Naive B cell (primary cell): ENCODE results near the gene PAK2. TPM values are rescaled to one million over a fixed set of nuclear protein-coding genes. Genes with fewer than 3 reads are reported as not detected.
A peak's percentile ranks its signal among the peaks of the same experiment; 100 is the strongest.
"Not testable (repeated sequence)": the region's sequence is repeated elsewhere in the genome, so short reads cannot be mapped to it uniquely, and the experiment has no call there.

Experiments used
- ATAC-seq, 2 donors: fragments of 150-1000 bp; cut with Tn5 transposase; 2 replicates each; pipeline ENCODE4 v1.10.0; 2021; ENCODE audit warnings: low read depth in 2 of 2, mild to moderate bottlenecking in 2 of 2, moderate library complexity in 2 of 2
- DNase-seq: peaks from one replicate; pipeline ENCODE4 v3.0.0; 2022
- H3K27ac Mint-ChIP-seq, 6 donors: one replicate each; pipeline ENCODE4 v1.8.0; 2020 to 2022; ENCODE audit warnings: mild to moderate bottlenecking in 6 of 6, mixed read lengths in 6 of 6, moderate library complexity in 5 of 6, inconsistent platforms in 2 of 6
- H3K27me3 Mint-ChIP-seq, 3 donors: one replicate each; pipeline ENCODE4 v1.8.0; 2021 to 2022; ENCODE audit warnings: mixed read lengths in 3 of 3, mild to moderate bottlenecking in 1 of 3
- H3K36me3 Mint-ChIP-seq, 2 donors: one replicate each; pipeline ENCODE4 v1.8.0; 2020 to 2022; ENCODE audit warnings: mixed read lengths in 2 of 2, inconsistent platforms in 1 of 2, mild to moderate bottlenecking in 1 of 2
- H3K4me1 Mint-ChIP-seq, 3 donors: one replicate each; pipeline ENCODE4 v1.8.0; 2020 to 2022; ENCODE audit warnings: mixed read lengths in 3 of 3, inconsistent platforms in 1 of 3, mild to moderate bottlenecking in 1 of 3, moderate library complexity in 1 of 3
- H3K4me3 Mint-ChIP-seq, 8 donors: one replicate each; pipeline ENCODE4 v1.8.0; 2020 to 2022; ENCODE audit warnings: mild to moderate bottlenecking in 8 of 8, mixed read lengths in 8 of 8, moderate library complexity in 8 of 8, inconsistent platforms in 2 of 8
- H3K9me3 Mint-ChIP-seq, 7 donors: one replicate each; pipeline ENCODE4 v1.8.0; 2020 to 2022; ENCODE audit warnings: mixed read lengths in 7 of 7, mild to moderate bottlenecking in 5 of 7, inconsistent platforms in 2 of 7, moderate library complexity in 1 of 7
- polyA plus RNA-seq, 6 donors: library from polyadenylated mRNA; unstranded; fragments of 300-500 nt; fragmentation: Illumina TruSeq; gene quantifications; one replicate each; pipeline ENCODE4 v1.2.3, GENCODE V29; 2021; ENCODE audit warnings: low read depth in 6 of 6

The PAK2 gene
- polyA plus RNA-seq, 6 donors from 2014 or later = 37.4 to 47.7 (median 41.8) TPM

DNA sequence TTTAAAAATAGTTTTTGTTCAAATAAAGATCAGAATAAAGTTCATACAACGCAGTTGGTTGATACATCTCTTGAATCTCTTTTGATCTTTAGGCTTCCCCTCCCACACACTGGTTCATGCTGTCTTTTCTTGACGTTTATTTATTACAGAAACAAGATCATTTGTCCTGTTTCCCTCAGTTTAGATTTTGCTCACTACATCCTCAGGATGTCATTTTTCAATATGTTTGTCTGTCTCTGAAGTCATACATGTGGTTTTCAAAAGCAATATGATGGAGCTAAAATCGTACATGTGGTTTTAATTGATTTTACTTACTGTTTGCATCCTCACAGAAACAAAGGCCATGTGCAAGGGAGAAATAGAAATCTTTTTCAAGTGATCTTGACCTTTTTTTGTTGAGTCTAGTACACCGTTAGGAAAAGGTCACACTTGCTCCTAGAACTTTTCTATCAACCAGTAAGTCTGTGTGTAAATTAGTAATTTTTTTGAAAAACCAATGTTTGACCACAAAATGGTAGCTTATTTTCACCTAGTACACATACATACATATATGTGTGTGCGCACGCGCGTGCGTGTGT, 64.3 kb downstream of the PAK2 start:
- H3K4me1 Mint-ChIP-seq = peaks cover 4 to 7% (median 6%) of the 10 kb centered on the region in 3 donors
- H3K27ac Mint-ChIP-seq = no peak overlapping the region
- no peaks in the 10 kb centered on the region for H3K9me3 Mint-ChIP-seq
- no peaks in the 10 kb centered on the region for H3K27me3 Mint-ChIP-seq
- peaks cover 14% of the 10 kb centered on the region in 2 donors for H3K36me3 Mint-ChIP-seq
- no peak overlapping the region for H3K4me3 Mint-ChIP-seq
- ATAC-seq = no peak
- no peak for DNase-seq

DNA sequence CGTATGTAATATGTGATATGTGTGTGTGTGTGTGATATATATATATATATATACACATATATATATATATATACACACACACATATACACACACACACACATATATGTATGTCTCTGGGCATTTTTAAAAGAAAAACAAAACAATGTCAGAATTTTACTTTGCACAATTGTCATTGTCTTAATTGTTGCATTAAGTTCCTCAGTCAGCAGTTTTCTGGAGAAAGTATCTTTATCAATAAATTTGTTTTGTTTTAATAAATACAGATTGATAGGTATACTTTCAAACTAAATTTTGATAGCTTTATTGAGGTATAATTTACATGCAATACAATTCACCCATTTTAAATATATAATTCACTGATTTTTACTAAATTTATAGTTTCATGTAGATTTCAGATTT, 65.1 kb downstream of the PAK2 start:
- DNase-seq (no peak), ATAC-seq (no peak)
- Mint-ChIP-seq H3K4me3 (no peak overlapping the region), H3K27ac (no peak overlapping the region), H3K27me3 (no peaks in the 10 kb centered on the region), H3K4me1 (peaks cover 4 to 7% (median 6%) of the 10 kb centered on the region in 3 donors), H3K36me3 (peaks cover 14% of the 10 kb centered on the region in 2 donors), H3K9me3 (no peaks in the 10 kb centered on the region)

DNA sequence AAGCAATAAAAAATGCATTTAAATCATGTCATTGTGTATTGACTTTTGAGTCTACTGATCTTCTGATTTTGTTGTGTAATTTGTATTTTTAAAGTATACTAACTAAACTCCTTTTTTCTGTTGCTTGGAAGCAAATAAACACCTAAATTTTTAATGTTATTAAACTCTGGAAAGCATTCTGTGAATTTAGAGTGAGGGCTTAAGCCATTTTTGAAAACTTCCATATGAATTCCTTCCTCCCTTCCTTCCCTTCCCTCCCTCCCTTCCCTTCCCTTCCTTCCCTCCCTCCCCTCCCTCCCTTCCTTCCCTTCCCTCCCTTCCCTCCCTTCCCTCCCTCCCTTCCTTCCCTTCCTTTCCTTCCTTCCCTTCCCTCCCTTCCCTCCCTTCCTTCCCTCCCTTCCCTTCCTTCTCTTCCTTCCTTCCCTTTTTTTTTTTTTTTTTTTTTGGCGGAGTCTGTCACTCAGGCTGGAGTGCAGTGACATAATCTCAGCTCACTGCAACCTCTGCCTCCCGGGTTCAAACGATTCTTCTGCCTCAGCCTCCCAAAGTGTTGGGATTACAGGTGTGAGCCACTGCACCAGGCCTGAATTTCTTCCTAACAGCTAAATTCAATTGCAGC, 71.4 kb downstream of the PAK2 start:
- no peaks in the 10 kb centered on the region for H3K9me3 Mint-ChIP-seq
- H3K27ac Mint-ChIP-seq = peak overlapping the region in 2 of 6 donors; percentile 51 to 89
- no peak for ATAC-seq
- DNase-seq = no peak
- H3K36me3 Mint-ChIP-seq = peaks cover 13 to 33% of the 10 kb centered on the region in 2 donors
- no peaks in the 10 kb centered on the region for H3K4me1 Mint-ChIP-seq
- no peaks in the 10 kb centered on the region for H3K27me3 Mint-ChIP-seq
- H3K4me3 Mint-ChIP-seq = no peak overlapping the region

DNA sequence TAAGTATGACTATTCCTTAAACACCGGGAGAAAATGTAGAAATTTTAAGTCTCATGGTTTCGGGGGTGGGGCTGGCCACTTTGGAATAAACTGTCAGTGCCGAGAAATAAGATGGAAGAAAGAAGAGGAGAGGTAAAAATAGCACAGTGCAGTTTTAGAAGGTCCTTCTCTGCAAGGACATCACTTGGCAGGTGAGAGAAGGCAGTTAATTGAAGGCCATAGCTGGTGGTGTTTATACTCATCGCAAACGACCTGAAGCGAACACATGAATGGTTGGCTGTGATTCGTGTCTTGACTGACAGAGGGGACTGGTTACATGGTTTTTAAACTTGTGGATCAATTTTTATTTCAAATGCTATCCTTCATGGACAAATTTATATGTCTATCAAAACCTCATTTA, 73.2 kb downstream of the PAK2 start:
- H3K9me3 Mint-ChIP-seq = no peaks in the 10 kb centered on the region
- no peaks in the 10 kb centered on the region for H3K4me1 Mint-ChIP-seq
- ATAC-seq = no peak
- no peak overlapping the region for H3K4me3 Mint-ChIP-seq
- H3K36me3 Mint-ChIP-seq = peaks cover 7 to 20% of the 10 kb centered on the region in 2 donors
- DNase-seq = no peak
- no peaks in the 10 kb centered on the region for H3K27me3 Mint-ChIP-seq
- peak overlapping the region in 2 of 6 donors; percentile 9 to 74 for H3K27ac Mint-ChIP-seq

DNA sequence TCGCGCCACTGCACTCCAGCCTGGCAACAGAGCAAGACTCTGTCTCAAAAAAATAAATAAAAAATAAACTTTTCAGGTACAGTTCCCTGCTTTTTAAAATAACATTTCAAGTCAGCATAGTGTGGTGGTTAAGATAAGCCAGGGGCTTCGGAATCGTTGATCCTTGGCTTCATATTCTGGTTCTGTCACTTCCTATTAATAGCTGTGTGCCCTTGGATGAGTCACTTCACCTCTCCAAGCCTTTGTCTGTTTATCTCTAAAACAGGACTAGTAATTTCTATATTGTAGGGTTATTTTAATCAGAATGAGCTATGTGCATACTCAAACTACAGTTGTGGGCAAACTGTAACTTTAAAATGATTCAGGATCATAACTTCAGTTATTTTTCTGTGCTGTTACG, 74.2 kb downstream of the PAK2 start:
- Mint-ChIP-seq H3K36me3 (peaks cover 5 to 19% of the 10 kb centered on the region in 2 donors), H3K4me3 (no peak overlapping the region), H3K27me3 (no peaks in the 10 kb centered on the region), H3K4me1 (no peaks in the 10 kb centered on the region), H3K27ac (no peak overlapping the region), H3K9me3 (no peaks in the 10 kb centered on the region)
- ATAC-seq (no peak), DNase-seq (no peak)

DNA sequence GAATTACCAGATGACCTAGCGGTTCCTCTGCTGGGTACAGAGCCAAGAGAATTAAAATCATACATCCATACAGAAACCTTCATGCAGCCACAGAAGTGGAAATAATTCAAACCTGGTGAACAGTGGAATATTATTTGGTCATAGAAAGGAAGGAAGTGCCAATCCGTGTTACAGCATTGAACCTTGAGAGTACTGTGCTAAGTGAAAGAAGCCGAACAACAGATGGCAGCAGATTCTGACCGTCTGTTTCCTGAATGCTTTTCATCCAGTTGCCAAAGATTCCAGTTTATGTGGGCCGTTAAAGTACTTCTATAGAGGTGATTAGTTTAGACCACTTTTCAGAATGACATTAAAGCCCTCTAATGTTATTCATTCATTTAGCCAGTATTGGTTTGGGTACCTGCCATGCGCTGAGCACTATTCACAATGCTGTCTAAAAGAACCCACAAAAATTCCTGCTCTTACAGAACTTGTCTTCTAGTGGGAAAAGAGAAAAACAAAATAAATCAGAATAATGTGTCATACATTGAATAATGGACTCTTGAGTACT, 82.2 kb downstream of the PAK2 start:
- Mint-ChIP-seq H3K4me1 (no peaks in the 10 kb centered on the region), H3K27me3 (no peaks in the 10 kb centered on the region), H3K36me3 (peaks cover 8 to 19% of the 10 kb centered on the region in 2 donors), H3K9me3 (no peaks in the 10 kb centered on the region), H3K27ac (no peak overlapping the region), H3K4me3 (no peak overlapping the region)
- no peak for ATAC-seq
- no peak for DNase-seq

DNA sequence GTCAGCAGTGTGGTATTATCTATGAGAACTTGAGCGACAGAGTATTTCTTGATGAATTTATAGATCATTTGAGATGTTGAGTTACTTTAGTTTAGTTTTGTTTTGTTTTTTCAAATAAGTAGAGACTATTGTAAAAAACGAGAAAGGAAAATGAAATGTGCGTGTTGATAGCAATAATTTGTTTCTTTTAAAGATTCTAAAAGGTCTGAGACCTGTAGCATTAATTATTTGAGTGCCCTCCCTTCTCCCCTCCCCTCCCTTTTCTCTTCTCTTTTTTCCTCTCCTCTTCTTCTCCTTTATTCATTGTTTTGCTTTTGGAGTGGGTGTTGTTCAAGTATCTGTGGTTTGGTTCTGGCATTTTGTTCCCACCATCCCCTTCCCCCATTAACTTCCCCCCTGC, 90.0 kb downstream of the PAK2 start:
- not testable (repeated sequence) for H3K27me3 Mint-ChIP-seq

DNA sequence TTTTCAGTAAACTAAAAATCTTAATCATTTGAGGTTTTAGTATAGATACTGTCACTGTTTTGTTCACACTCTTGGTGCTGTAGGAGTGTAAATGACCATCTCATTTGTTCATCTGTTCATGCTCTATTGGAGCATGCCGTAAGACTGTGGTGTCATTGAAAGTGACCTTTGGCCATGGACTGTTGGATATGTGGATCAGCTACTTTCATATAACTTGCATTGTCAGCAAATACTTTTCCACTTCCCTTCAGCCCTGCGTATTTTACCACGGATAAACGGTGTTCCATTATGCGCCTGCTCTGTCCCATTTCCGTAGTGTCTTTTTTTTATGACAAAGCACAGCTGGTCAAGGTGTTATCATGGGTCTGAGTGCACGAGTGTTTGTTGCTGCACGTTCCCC, 95.4 kb downstream of the PAK2 start:
- Mint-ChIP-seq H3K9me3 (no peaks in the 10 kb centered on the region), H3K36me3 (no peaks in the 10 kb centered on the region), H3K27me3 (no peaks in the 10 kb centered on the region), H3K4me1 (peaks cover 0 to 2% (median 0%) of the 10 kb centered on the region in 3 donors), H3K27ac (no peak overlapping the region), H3K4me3 (no peak overlapping the region)
- no peak for DNase-seq
- no peak for ATAC-seq

More for the DNA sequence above, 90.0 kb downstream of the PAK2 start:
- not testable (repeated sequence) for H3K36me3 Mint-ChIP-seq, H3K4me3 Mint-ChIP-seq, H3K9me3 Mint-ChIP-seq, DNase-seq, ATAC-seq, H3K4me1 Mint-ChIP-seq
- H3K27ac Mint-ChIP-seq = peak overlapping the region in 1 of 6 donors; percentile 38

DNA sequence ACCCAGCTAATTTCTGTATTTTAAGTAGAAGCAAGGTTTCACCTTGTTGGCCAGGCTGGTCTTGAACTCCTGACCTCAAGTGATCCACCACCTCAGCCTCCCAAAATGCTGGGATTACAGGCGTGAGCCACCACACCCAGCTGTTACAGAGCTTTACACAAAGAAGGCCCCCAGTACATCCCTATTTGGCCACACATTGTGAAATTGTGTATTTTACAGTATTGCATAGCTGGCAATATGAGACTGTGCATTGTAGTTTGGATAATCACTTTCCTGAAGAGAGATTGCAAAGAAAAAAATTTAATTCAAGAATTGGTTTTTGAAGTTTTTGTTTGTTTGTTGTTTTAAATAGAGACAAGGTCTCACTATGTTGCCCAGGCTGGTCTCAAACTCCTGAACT, 97.0 kb downstream of the PAK2 start:
- ATAC-seq, H3K27me3 Mint-ChIP-seq, H3K36me3 Mint-ChIP-seq, H3K4me1 Mint-ChIP-seq, H3K9me3 Mint-ChIP-seq, DNase-seq, H3K4me3 Mint-ChIP-seq: not testable (repeated sequence)
- peak overlapping the region in 1 of 6 donors; percentile 15 for H3K27ac Mint-ChIP-seq

DNA sequence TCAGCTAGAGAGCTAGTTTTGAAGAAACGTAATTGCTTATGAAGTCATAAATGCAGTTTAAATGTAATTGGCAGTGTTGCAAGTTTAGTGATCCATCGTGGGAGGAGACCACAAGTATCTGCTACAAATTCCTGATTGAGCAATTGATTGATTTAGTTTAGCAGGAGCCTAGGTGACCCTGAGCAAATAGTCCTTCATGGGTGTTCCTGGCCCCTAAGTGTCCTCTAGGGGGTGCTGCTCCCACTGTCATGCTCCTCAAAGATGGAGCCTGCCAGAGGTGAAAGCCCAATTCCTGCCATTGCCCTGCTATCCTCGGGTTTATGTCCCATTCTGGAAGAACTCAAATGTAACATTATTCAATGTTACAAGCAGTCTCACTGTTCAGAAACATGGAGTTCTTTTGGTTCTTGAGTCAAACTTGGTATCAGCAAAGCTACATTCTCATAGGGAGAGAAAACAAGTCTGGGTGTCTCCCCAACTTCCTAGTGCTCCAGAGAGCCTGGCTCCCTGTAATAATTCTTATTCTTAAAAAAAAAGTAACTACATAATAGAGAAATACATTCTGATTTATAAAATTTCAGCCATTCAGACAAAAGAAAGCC, 98.3 kb downstream of the PAK2 start:
- ATAC-seq (peak; percentile 86 to 95), DNase-seq (peak; percentile 60)
- H3K36me3 Mint-ChIP-seq = no peaks in the 10 kb centered on the region
- peaks cover 0 to 2% (median 0%) of the 10 kb centered on the region in 3 donors for H3K4me1 Mint-ChIP-seq
- no peaks in the 10 kb centered on the region for H3K9me3 Mint-ChIP-seq
- H3K4me3 Mint-ChIP-seq = no peak overlapping the region
- H3K27me3 Mint-ChIP-seq = no peaks in the 10 kb centered on the region
- H3K27ac Mint-ChIP-seq = no peak overlapping the region

DNA sequence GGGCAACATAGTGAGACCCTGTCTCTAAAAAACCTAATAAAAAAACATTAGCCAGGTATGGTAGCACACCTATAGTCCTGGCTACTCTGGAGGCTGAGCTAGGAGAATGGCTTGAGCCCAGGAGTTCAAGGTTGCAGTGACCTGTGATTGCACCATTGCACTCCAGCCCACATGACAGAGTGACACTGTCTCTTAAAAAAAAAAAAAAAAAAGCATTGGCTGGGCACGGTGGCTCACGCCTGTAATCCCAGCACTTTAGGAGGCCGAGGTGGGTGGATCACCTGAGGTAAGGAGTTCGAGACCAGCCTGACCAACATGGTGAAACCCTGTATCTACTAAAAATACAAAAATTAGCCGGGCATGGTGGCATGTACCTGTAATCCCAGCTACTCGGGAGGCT, 99.7 kb downstream of the PAK2 start:
- not testable (repeated sequence) for H3K36me3 Mint-ChIP-seq, ATAC-seq, DNase-seq, H3K4me1 Mint-ChIP-seq, H3K4me3 Mint-ChIP-seq, H3K27me3 Mint-ChIP-seq, H3K27ac Mint-ChIP-seq, H3K9me3 Mint-ChIP-seq

DNA sequence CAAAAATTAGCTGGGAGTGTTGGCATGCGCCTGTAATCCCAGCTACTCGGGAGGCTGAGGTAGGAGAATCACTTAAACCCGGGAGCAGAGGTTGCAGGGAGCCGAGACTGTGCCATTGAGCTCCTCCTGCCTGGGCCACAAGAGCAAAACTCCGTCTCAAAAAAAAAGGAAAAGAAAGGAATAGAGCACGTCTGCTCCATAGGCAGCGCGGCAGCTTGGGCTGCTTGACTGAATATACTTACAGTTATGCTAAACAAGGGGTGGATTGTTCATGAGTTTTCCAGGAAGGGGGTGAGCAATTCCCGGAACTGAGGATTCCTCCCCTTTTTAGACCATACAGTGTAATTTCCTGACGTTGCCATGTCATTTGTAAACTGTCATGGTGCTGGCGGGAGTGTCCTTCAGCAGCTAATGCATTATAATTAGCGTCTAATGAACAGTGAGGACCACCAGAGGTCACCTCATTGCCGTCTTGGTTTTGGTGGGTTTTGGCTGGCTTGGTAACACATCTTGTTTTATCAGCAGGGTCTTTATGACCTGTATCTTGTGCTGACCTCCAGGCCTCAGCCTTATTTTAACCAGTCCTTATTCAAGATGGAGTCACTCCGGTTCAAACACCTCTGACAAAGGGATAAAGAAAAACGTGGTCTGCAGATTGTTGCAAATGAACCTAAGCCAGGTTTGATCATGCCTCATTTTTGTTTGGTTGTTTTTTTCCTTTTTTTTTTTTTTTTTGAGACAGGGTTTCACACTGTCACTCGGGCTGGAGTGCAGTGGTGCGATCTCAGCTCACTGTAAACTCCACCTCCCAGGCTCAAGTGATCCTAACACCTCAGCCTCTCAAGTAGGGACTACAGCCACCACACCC, 103.1 kb downstream of the PAK2 start:
- ATAC-seq = no peak
- H3K36me3 Mint-ChIP-seq = no peaks in the 10 kb centered on the region
- no peaks in the 10 kb centered on the region for H3K9me3 Mint-ChIP-seq
- no peaks in the 10 kb centered on the region for H3K27me3 Mint-ChIP-seq
- H3K4me1 Mint-ChIP-seq = peaks cover 0 to 2% (median 0%) of the 10 kb centered on the region in 3 donors
- H3K4me3 Mint-ChIP-seq = no peak overlapping the region
- H3K27ac Mint-ChIP-seq = no peak overlapping the region
- DNase-seq = no peak

DNA sequence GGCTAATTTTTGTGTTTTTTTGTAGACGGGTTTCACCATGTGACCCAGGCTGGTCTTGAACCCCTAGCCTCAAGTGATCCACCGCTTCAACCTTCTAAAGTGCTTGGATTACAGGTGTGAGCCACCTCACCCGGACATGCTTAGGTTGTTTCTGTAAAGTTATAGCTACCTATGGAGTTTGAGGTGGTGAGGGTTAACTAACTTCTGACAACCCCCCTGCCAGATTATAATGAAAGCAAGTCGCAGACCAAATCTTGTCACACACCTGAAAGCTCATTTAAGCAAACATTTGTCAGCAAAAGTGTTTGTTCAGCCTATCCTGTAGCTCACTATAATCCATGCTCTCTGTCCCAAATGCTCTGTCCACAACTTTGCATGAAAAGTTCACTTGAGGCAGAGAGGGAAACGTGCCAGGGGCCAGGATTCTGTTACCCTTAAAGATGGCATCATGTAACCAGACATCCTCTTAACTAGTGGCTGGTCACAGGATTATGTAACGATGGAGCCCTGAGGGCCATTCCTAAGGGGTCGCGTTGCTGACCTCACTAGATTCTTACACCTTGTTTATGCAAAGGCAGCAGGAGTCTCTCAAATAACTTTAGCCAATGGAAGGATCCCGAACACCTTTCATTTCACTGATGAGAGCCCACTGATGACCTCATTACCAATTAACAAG, 103.9 kb downstream of the PAK2 start:
- H3K9me3 Mint-ChIP-seq = no peaks in the 10 kb centered on the region
- H3K4me3 Mint-ChIP-seq = no peak overlapping the region
- ATAC-seq (no peak), DNase-seq (no peak)
- no peaks in the 10 kb centered on the region for H3K27me3 Mint-ChIP-seq
- H3K27ac Mint-ChIP-seq = no peak overlapping the region
- no peaks in the 10 kb centered on the region for H3K36me3 Mint-ChIP-seq
- no peaks in the 10 kb centered on the region for H3K4me1 Mint-ChIP-seq
